ENCODE data around the gene NXPH1. TPM values are rescaled to one million over a fixed set of nuclear protein-coding genes. Genes with fewer than 3 reads are reported as not detected.

Gene NXPH1
- total RNA-seq, 5 donors from 2014 or later (not counting 1 experiment from before 2014, with no cell fraction given) = not detected

- Mint-ChIP-seq H3K27me3 (peaks cover 66 to 85% of the 10 kb centered on the region in 2 donors), H3K9me3 (peaks cover 3 to 8% (median 3%) of the 10 kb centered on the region in 3 donors), H3K4me3 (no peak overlapping the region), H3K27ac (peak overlapping the region in 1 of 2 donors; percentile 10), H3K4me1 (peaks cover 17 to 27% (median 20%) of the 10 kb centered on the region in 3 donors), H3K36me3 (no peaks in the 10 kb centered on the region)
- DNase-seq (no peak), ATAC-seq (replicated peaks in 1 of 4) (no peak)
- Histone ChIP-seq H3K27ac (ENCODE audit: low read length) (no peak overlapping the region), H3K36me3 (ENCODE audit: control insufficient read depth in 2 of 2, extremely low read depth in 1 of 2, insufficient read depth in 1 of 2, low read length in 1 of 2) (no peaks in the 10 kb centered on the region), H3K4me1 (ENCODE audit: control insufficient read depth in 1 of 2, extremely low read depth in 1 of 2, insufficient read depth in 2 of 2, low read length in 2 of 2) (peaks cover 0 to 14% of the 10 kb centered on the region in 2 experiments), H3K4me3 (ENCODE audit: control insufficient read depth in 1 of 2, extremely low read depth in 1 of 2, low read length in 1 of 2) (no peak overlapping the region), H3K27me3 (replicated peaks in 1 of 2; ENCODE audit: control insufficient read depth in 2 of 2, extremely low read depth in 1 of 2, insufficient read depth in 2 of 2, low read length in 1 of 2) (peaks cover 14 to 45% of the 10 kb centered on the region in 2 experiments), H3K9me3 (no peaks in the 10 kb centered on the region)
- CTCF ChIA-PET = interaction anchor here in 1 of 2 donors (1.6 kb wide), 1 partner anchor 9 kb away, joined by 3 read pairs; no protein-coding TSS in a partner anchor
- POLR2A ChIA-PET = no interaction called here
- 10% methylated on average over 18 of the region's 42 CpGs for WGBS (ENCODE audit: insufficient coverage)
Observed at GRCh38 chr7:8441106-8441965, 7.9 kb downstream of the NXPH1 start.

GRCh38 chr7:8442051-8442813 lies 8.8 kb downstream of the NXPH1 start:
- peaks cover 9 to 19% (median 15%) of the 10 kb centered on the region in 3 donors for H3K4me1 Mint-ChIP-seq
- no peak overlapping the region for H3K27ac Mint-ChIP-seq
- Histone ChIP-seq H3K4me1 (ENCODE audit: control insufficient read depth in 1 of 2, extremely low read depth in 1 of 2, insufficient read depth in 2 of 2, low read length in 2 of 2) (peaks cover 0 to 8% of the 10 kb centered on the region in 2 experiments), H3K27ac (ENCODE audit: low read length) (no peak overlapping the region), H3K36me3 (ENCODE audit: control insufficient read depth in 2 of 2, extremely low read depth in 1 of 2, insufficient read depth in 1 of 2, low read length in 1 of 2) (no peaks in the 10 kb centered on the region), H3K9me3 (no peaks in the 10 kb centered on the region), H3K4me3 (ENCODE audit: control insufficient read depth in 1 of 2, extremely low read depth in 1 of 2, low read length in 1 of 2) (peak overlapping the region in 1 of 2 donors; percentile 49), H3K27me3 (replicated peaks in 1 of 2; ENCODE audit: control insufficient read depth in 2 of 2, extremely low read depth in 1 of 2, insufficient read depth in 2 of 2, low read length in 1 of 2) (peaks cover 17 to 37% of the 10 kb centered on the region in 2 experiments)
- H3K36me3 Mint-ChIP-seq = no peaks in the 10 kb centered on the region
- peaks cover 64 to 76% of the 10 kb centered on the region in 2 donors for H3K27me3 Mint-ChIP-seq
- no peak for DNase-seq
- ChIA-PET POLR2A (no interaction called here), CTCF (interaction anchor here in 1 of 2 donors (1.6 kb wide), 1 partner anchor 10 kb away, joined by 3 read pairs; no protein-coding TSS in a partner anchor)
- H3K4me3 Mint-ChIP-seq = no peak overlapping the region
- 14% methylated on average over 43 of the region's 51 CpGs for WGBS (ENCODE audit: insufficient coverage)
- ATAC-seq (replicated peaks in 1 of 4) = no peak
- H3K9me3 Mint-ChIP-seq = peaks cover 3 to 8% (median 3%) of the 10 kb centered on the region in 3 donors

- H3K4me1 ChIP-seq (ENCODE audit: control insufficient read depth in 1 of 2, extremely low read depth in 1 of 2, insufficient read depth in 2 of 2, low read length in 2 of 2) = peaks cover 0 to 8% of the 10 kb centered on the region in 2 experiments
- H3K4me3 ChIP-seq (ENCODE audit: control insufficient read depth in 1 of 2, extremely low read depth in 1 of 2, low read length in 1 of 2) = peak overlapping the region in 1 of 2 donors; percentile 49
- H3K9me3 ChIP-seq = no peaks in the 10 kb centered on the region
- peaks cover 11 to 37% of the 10 kb centered on the region in 2 experiments for H3K27me3 ChIP-seq (replicated peaks in 1 of 2; ENCODE audit: control insufficient read depth in 2 of 2, extremely low read depth in 1 of 2, insufficient read depth in 2 of 2, low read length in 1 of 2)
- Mint-ChIP-seq H3K27ac (no peak overlapping the region), H3K4me3 (peak overlapping the region in 1 of 3 donors; percentile 62), H3K36me3 (no peaks in the 10 kb centered on the region), H3K4me1 (peaks cover 9 to 18% (median 15%) of the 10 kb centered on the region in 3 donors), H3K27me3 (peaks cover 59 to 70% of the 10 kb centered on the region in 2 donors), H3K9me3 (peaks cover 3 to 8% (median 3%) of the 10 kb centered on the region in 3 donors)
- ChIA-PET CTCF (no interaction called here), POLR2A (no interaction called here)
- no peaks in the 10 kb centered on the region for H3K36me3 ChIP-seq (ENCODE audit: control insufficient read depth in 2 of 2, extremely low read depth in 1 of 2, insufficient read depth in 1 of 2, low read length in 1 of 2)
- WGBS (ENCODE audit: insufficient coverage) = 5% methylated on average over 39 of the region's 40 CpGs
- peak in 3 of 4 experiments; percentile 35 to 69 (median 45) for ATAC-seq (replicated peaks in 1 of 4)
- peak in 29 of 35 experiments; percentile 5 to 49 (median 30) for DNase-seq
- no peak overlapping the region for H3K27ac ChIP-seq (ENCODE audit: low read length)
Observed at GRCh38 chr7:8442814-8443304, 9.4 kb downstream of the NXPH1 start.

- H3K27ac ChIP-seq (ENCODE audit: low read length) = no peak overlapping the region
- no peaks in the 10 kb centered on the region for H3K36me3 ChIP-seq (ENCODE audit: control insufficient read depth in 2 of 2, extremely low read depth in 1 of 2, insufficient read depth in 1 of 2, low read length in 1 of 2)
- peak overlapping the region in 1 of 3 donors; percentile 62 for H3K4me3 Mint-ChIP-seq
- ATAC-seq (replicated peaks in 1 of 4) (no peak), DNase-seq (no peak)
- H3K9me3 Mint-ChIP-seq = peaks cover 3 to 8% (median 3%) of the 10 kb centered on the region in 3 donors
- no peak overlapping the region for H3K4me3 ChIP-seq (ENCODE audit: control insufficient read depth in 1 of 2, extremely low read depth in 1 of 2, low read length in 1 of 2)
- peaks cover 49 to 61% of the 10 kb centered on the region in 2 donors for H3K27me3 Mint-ChIP-seq
- H3K27me3 ChIP-seq (replicated peaks in 1 of 2; ENCODE audit: control insufficient read depth in 2 of 2, extremely low read depth in 1 of 2, insufficient read depth in 2 of 2, low read length in 1 of 2) = peaks cover 10 to 37% of the 10 kb centered on the region in 2 experiments
- H3K27ac Mint-ChIP-seq = no peak overlapping the region
- H3K4me1 Mint-ChIP-seq = peaks cover 9 to 18% (median 15%) of the 10 kb centered on the region in 3 donors
- WGBS (ENCODE audit: insufficient coverage) = 11% methylated on average over 28 of the region's 49 CpGs
- POLR2A ChIA-PET = no interaction called here
- CTCF ChIA-PET = no interaction called here
- peaks cover 0 to 8% of the 10 kb centered on the region in 2 experiments for H3K4me1 ChIP-seq (ENCODE audit: control insufficient read depth in 1 of 2, extremely low read depth in 1 of 2, insufficient read depth in 2 of 2, low read length in 2 of 2)
- H3K9me3 ChIP-seq = no peaks in the 10 kb centered on the region
- H3K36me3 Mint-ChIP-seq = no peaks in the 10 kb centered on the region
Observed at GRCh38 chr7:8443576-8444467, 10.4 kb downstream of the NXPH1 start.

- Mint-ChIP-seq H3K4me1 (peaks cover 9 to 18% (median 15%) of the 10 kb centered on the region in 3 donors), H3K36me3 (no peaks in the 10 kb centered on the region), H3K9me3 (peaks cover 3 to 8% (median 3%) of the 10 kb centered on the region in 3 donors), H3K27me3 (peaks cover 45 to 55% of the 10 kb centered on the region in 2 donors), H3K27ac (no peak overlapping the region), H3K4me3 (peak overlapping the region in 1 of 3 donors; percentile 62)
- DNase-seq = no peak
- Histone ChIP-seq H3K36me3 (ENCODE audit: control insufficient read depth in 2 of 2, extremely low read depth in 1 of 2, insufficient read depth in 1 of 2, low read length in 1 of 2) (no peaks in the 10 kb centered on the region), H3K27me3 (replicated peaks in 1 of 2; ENCODE audit: control insufficient read depth in 2 of 2, extremely low read depth in 1 of 2, insufficient read depth in 2 of 2, low read length in 1 of 2) (peaks cover 7 to 37% of the 10 kb centered on the region in 2 experiments), H3K27ac (ENCODE audit: low read length) (no peak overlapping the region), H3K9me3 (no peaks in the 10 kb centered on the region), H3K4me3 (ENCODE audit: control insufficient read depth in 1 of 2, extremely low read depth in 1 of 2, low read length in 1 of 2) (no peak overlapping the region), H3K4me1 (ENCODE audit: control insufficient read depth in 1 of 2, extremely low read depth in 1 of 2, insufficient read depth in 2 of 2, low read length in 2 of 2) (peaks cover 0 to 8% of the 10 kb centered on the region in 2 experiments)
- POLR2A ChIA-PET = no interaction called here
- CTCF ChIA-PET = no interaction called here
- WGBS (ENCODE audit: insufficient coverage) = 100% methylated on average over 1 of the region's 7 CpGs
- no peak for ATAC-seq (replicated peaks in 1 of 4)
Observed at GRCh38 chr7:8444468-8444769, 11.0 kb downstream of the NXPH1 start.

All from T-cell (primary cell).